Thyroid gland (tissue), 4 donors: ENCODE results near the gene LPP. TPM values are rescaled to one million over a fixed set of nuclear protein-coding genes. Genes with fewer than 3 reads are reported as not detected.

Experiments used
- DNase-seq, 2 donors: peaks; one replicate each; pipeline ENCODE4 v3.0.0-alpha.2; 2019
- H3K27ac ChIP-seq, 3 donors: fragments of 200-600 bp; sonication (generic); 1 replicate in 2 of 3; 2 replicates in 1 of 3; pipeline ENCODE4 v1.5.1; 2016 to 2019; ENCODE audit warnings: mild to moderate bottlenecking in 1 of 3, moderate library complexity in 1 of 3
- H3K27me3 ChIP-seq: fragments of 200-600 bp; sonication (generic); one replicate; pipeline ENCODE4 v1.5.1; 2019
- H3K36me3 ChIP-seq, 2 donors: fragments of 200-600 bp; sonication (generic); one replicate each; pipeline ENCODE4 v1.5.1; 2016 to 2019
- H3K4me1 ChIP-seq, 2 donors: fragments of 200-600 bp; sonication (generic); one replicate each; pipeline ENCODE4 v1.5.1; 2017 to 2019
- H3K4me3 ChIP-seq, 3 donors: fragments of 200-600 bp; sonication (generic); replicated peaks in 1 of 3; 1 replicate in 2 of 3; 2 replicates in 1 of 3; pipeline ENCODE4 v1.5.1; 2016; ENCODE audit warnings: mild to moderate bottlenecking in 1 of 3
- H3K9me3 ChIP-seq: fragments of 200-600 bp; sonication (generic); one replicate; pipeline ENCODE4 v1.5.1; 2017
- POLR2A ChIP-seq, 2 donors: fragments of 450-650 bp; IDR thresholded peaks; one replicate each; pipeline ENCODE4 v1.6.1; 2017; ENCODE audit warnings: antibody characterized with exemption in 2 of 2, mild to moderate bottlenecking in 2 of 2, moderate library complexity in 1 of 2
- WGBS, 2 donors: methylation state at CpG; one replicate each; pipeline ENCODE4 v1.1.5; 2017; 5-methylcytosine and 5-hydroxymethylcytosine counted together
- intact Hi-C: fragments of 100-400 bp; cut with DNase I; formaldehyde crosslinking; loops from one replicate; pipeline ENCODE4 v1.15.1; 2023
- total RNA-seq, 4 donors: library from RNA; depleted of rRNA; stranded (reverse); fragments of >200 nt; gene quantifications; one replicate each; pipeline ENCODE4 v1.2.3, GENCODE V29; 2016
- TF ChIP-seq, protein P1 (sequence below), 6 experiments: fragments of 200-600 bp in 3 of 6; fragments of 450-650 bp in 3 of 6; sonication (generic) in 3 of 6; IDR thresholded peaks; one replicate each; pipeline ENCODE4 v1.5.1; 2016 to 2019; ENCODE audit warnings: antibody characterized with exemption in 6 of 6, mild to moderate bottlenecking in 2 of 6, inconsistent platforms in 1 of 6, moderate library complexity in 1 of 6

Gene LPP
- total RNA-seq, 4 donors from 2014 or later = 79.0 to 141 (median 82.8) TPM

DNA sequence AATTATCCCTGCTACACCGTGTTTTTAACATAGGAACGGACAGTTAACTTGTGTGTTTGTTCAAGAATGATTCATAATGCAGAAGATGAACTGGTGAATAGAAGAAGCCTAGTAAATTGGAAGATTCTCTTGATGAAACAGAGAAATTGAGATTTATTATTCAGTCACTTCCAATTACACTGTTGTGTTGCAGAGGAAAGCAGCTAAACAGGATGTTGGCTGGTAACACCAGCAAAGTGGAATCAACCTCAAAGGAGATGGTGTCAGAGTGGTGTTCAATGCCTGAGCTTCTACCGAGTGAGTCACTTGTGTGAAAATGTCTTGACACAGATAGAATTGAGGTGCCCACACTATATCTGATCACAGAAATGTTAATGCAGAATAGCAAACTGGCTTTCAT lies 399.6 kb downstream of the LPP start:
- WGBS, 2 donors = 86% methylated on average over 3 of the region's 3 CpGs
- TF ChIP-seq POLR2A (IDR thresholded peaks at IDR 0.05) = no peak
- TF ChIP-seq, protein P1, sequence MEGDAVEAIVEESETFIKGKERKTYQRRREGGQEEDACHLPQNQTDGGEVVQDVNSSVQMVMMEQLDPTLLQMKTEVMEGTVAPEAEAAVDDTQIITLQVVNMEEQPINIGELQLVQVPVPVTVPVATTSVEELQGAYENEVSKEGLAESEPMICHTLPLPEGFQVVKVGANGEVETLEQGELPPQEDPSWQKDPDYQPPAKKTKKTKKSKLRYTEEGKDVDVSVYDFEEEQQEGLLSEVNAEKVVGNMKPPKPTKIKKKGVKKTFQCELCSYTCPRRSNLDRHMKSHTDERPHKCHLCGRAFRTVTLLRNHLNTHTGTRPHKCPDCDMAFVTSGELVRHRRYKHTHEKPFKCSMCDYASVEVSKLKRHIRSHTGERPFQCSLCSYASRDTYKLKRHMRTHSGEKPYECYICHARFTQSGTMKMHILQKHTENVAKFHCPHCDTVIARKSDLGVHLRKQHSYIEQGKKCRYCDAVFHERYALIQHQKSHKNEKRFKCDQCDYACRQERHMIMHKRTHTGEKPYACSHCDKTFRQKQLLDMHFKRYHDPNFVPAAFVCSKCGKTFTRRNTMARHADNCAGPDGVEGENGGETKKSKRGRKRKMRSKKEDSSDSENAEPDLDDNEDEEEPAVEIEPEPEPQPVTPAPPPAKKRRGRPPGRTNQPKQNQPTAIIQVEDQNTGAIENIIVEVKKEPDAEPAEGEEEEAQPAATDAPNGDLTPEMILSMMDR (IDR thresholded peaks at IDR 0.05) = no peak

GRCh38 chr3:188554404-188554803 lies 400.4 kb downstream of the LPP start:
- H3K4me1 ChIP-seq = no peaks in the 10 kb centered on the region
- intact Hi-C loops = no loop called here
- H3K4me3 ChIP-seq = no peak overlapping the region
- WGBS, 2 donors = 95 to 100% methylated on average over 1 of the region's 1 CpG
- no peak overlapping the region for H3K27ac ChIP-seq
- no peak for DNase-seq
- TF ChIP-seq, protein P1 (IDR thresholded peaks at IDR 0.05) = no peak
- no peak for TF ChIP-seq POLR2A (IDR thresholded peaks at IDR 0.05)
- no peaks in the 10 kb centered on the region for H3K27me3 ChIP-seq
- H3K36me3 ChIP-seq = no peaks in the 10 kb centered on the region
- H3K9me3 ChIP-seq = no peaks in the 10 kb centered on the region

More for the DNA sequence above, 399.6 kb downstream of the LPP start:
- Histone ChIP-seq H3K27ac (no peak overlapping the region), H3K4me3 (no peak overlapping the region), H3K36me3 (no peaks in the 10 kb centered on the region), H3K4me1 (no peaks in the 10 kb centered on the region), H3K9me3 (no peaks in the 10 kb centered on the region), H3K27me3 (no peaks in the 10 kb centered on the region)
- intact Hi-C loops = no loop called here
- no peak for DNase-seq

DNA sequence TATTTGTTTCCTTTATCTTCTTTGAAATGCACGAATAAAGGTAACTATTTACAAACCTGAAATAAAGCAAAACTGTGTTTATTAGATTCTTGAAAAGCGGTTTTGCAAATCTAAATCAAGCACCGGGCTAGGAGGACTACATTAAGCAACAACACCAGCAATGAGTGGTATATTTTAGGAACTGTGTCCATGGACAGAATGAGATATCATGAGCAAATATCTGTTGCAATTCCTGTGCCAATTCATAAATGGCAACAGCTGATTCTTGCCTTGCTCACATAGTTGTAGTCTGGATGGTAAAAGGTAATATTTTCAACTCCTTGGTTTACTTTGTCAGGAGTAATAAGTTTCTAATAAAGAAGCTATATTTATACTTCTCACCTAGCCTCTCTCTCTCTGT lies 403.3 kb downstream of the LPP start:
- Histone ChIP-seq H3K9me3 (no peaks in the 10 kb centered on the region), H3K36me3 (no peaks in the 10 kb centered on the region), H3K4me1 (no peaks in the 10 kb centered on the region), H3K27ac (no peak overlapping the region), H3K27me3 (no peaks in the 10 kb centered on the region), H3K4me3 (no peak overlapping the region)
- intact Hi-C loops = no loop called here
- TF ChIP-seq POLR2A (IDR thresholded peaks at IDR 0.05) = no peak
- TF ChIP-seq, protein P1 (IDR thresholded peaks at IDR 0.05) = no peak
- no peak for DNase-seq
- 64 to 65% methylated on average over 3 of the region's 3 CpGs for WGBS, 2 donors

DNA sequence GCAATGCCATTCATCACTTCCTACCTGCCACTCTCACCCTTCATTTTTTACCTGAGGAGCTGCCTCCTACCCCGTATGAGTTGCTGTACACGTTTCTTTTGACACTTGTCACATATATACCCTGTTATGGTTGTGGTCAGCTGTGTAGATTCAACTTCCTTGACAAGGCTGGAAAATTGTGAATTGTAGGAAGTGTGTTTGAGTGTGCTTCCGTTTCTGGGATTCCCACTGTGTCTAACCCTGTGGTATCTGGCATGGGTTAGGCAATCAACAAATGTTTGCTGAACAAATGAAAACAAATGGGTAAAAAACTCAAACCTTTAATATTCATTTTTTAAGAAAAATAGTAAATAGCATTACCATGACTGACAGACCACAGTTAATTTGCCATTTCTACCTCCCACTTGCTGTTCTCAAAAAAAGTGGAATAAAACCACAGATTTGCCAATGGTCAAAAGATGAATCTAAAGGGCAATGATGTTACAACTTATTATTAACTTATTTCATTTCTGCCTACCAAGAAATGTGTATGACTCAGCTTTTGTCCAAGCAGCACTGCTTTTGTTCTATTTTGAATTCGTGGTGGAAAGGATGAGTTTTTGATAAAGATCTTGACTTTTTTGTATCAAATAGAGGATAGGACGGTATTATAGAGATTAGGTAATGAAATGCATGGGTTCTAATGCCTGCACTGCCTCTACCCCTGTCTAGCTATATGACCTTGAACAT lies 404.6 kb downstream of the LPP start:
- WGBS, 2 donors = 76 to 77% methylated on average over 5 of the region's 5 CpGs
- intact Hi-C loops = no loop called here
- Histone ChIP-seq H3K36me3 (no peaks in the 10 kb centered on the region), H3K27me3 (no peaks in the 10 kb centered on the region), H3K4me1 (no peaks in the 10 kb centered on the region), H3K4me3 (no peak overlapping the region), H3K27ac (no peak overlapping the region), H3K9me3 (no peaks in the 10 kb centered on the region)
- TF ChIP-seq, protein P1 (IDR thresholded peaks at IDR 0.05) = no peak
- no peak for TF ChIP-seq POLR2A (IDR thresholded peaks at IDR 0.05)
- no peak for DNase-seq

DNA sequence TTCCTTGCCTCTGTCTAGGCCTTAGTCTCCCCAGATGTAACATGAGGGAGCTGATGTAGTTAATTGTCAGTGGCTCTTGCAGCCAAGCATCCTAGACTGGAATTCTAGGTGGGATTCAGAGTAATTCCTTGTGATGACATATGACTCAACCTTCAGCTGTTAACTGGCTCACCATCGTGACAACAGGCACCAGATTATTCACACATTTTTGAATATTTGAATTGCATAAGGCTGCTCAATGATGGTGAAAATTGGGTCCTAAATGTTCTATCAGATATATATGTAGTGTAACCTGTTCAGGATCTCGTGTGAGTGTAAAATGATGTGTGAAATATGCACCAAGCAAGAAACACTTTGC lies 405.1 kb downstream of the LPP start:
- H3K9me3 ChIP-seq = no peaks in the 10 kb centered on the region
- DNase-seq = no peak
- no peak for TF ChIP-seq POLR2A (IDR thresholded peaks at IDR 0.05)
- TF ChIP-seq, protein P1 (IDR thresholded peaks at IDR 0.05) = no peak
- 95% methylated on average over 2 of the region's 2 CpGs for WGBS, 2 donors
- no peaks in the 10 kb centered on the region for H3K36me3 ChIP-seq
- no peak overlapping the region for H3K27ac ChIP-seq
- no peaks in the 10 kb centered on the region for H3K4me1 ChIP-seq
- no peak overlapping the region for H3K4me3 ChIP-seq
- intact Hi-C loops = no loop called here
- H3K27me3 ChIP-seq = no peaks in the 10 kb centered on the region
